Gastroesophageal sphincter (tissue), 4 donors: ENCODE data around the gene SH3RF3. TPM values are rescaled to one million over a fixed set of nuclear protein-coding genes. Genes with fewer than 3 reads are reported as not detected.

Experiments
- ATAC-seq: fragments of 150-250 bp; one replicate; pipeline ENCODE4 v1.9.1; 2016; ENCODE audit warnings: mild to moderate bottlenecking, moderate library complexity
- H3K27ac ChIP-seq, 4 donors: fragments of 200-600 bp; sonication (generic) in 3 of 4; 1 replicate in 3 of 4; 2 replicates in 1 of 4; pipeline ENCODE4 v1.5.1; 2016 to 2019
- H3K27me3 ChIP-seq: fragments of 200-600 bp; sonication (generic); one replicate; pipeline ENCODE4 v1.5.1; 2019
- H3K36me3 ChIP-seq, 2 donors: fragments of 200-600 bp; sonication (generic); one replicate each; pipeline ENCODE4 v1.5.1; 2019; ENCODE audit warnings: control low read depth in 1 of 2
- H3K4me1 ChIP-seq, 3 donors: fragments of 200-600 bp; sonication (generic); 1 replicate in 2 of 3; 2 replicates in 1 of 3; pipeline ENCODE4 v1.5.1; 2016 to 2019; ENCODE audit warnings: control low read depth in 2 of 3
- H3K4me3 ChIP-seq, 2 donors: fragments of 200-600 bp; sonication (generic); one replicate each; pipeline ENCODE4 v1.5.1; 2019; ENCODE audit warnings: mild to moderate bottlenecking in 1 of 2, moderate library complexity in 1 of 2
- H3K9me3 ChIP-seq, 3 donors: fragments of 200-600 bp; sonication (generic); one replicate each; pipeline ENCODE4 v1.5.1; 2017 to 2019; ENCODE audit warnings: control low read depth in 2 of 3
- EP300 ChIP-seq: sonication (generic); formaldehyde crosslinking; IDR thresholded peaks from one replicate; pipeline ENCODE4 v1.6.1; 2017; ENCODE audit warnings: antibody characterized with exemption, mild to moderate bottlenecking
- POLR2A ChIP-seq, 2 donors: fragments of 450-650 bp; IDR thresholded peaks; one replicate each; pipeline ENCODE4 v1.6.1; 2017; ENCODE audit warnings: antibody characterized with exemption in 2 of 2, mild to moderate bottlenecking in 2 of 2, moderate library complexity in 1 of 2
- POLR2AphosphoS5 ChIP-seq: sonication (generic); formaldehyde crosslinking; IDR thresholded peaks from one replicate; pipeline ENCODE4 v1.6.1; 2017; ENCODE audit warnings: antibody characterized with exemption
- WGBS, 2 donors: methylation state at CpG; one replicate each; pipeline ENCODE4 v1.1.5; 2018; ENCODE audit warnings: low coverage in 1 of 2; 5-methylcytosine and 5-hydroxymethylcytosine counted together
- total RNA-seq, 4 donors: library from RNA; depleted of rRNA; stranded (reverse); fragments of >200 nt; gene quantifications; one replicate each; pipeline ENCODE4 v1.1.0, GENCODE V29; 2016
- TF ChIP-seq, protein P1 (sequence below), 4 experiments: fragments of 200-600 bp in 2 of 4; fragments of 450-650 bp in 2 of 4; sonication (generic) in 1 of 4; IDR thresholded peaks; one replicate each; pipeline ENCODE4 v1.5.1; 2017 to 2019; ENCODE audit warnings: antibody characterized with exemption in 4 of 4, mild to moderate bottlenecking in 2 of 4, moderate library complexity in 2 of 4

The SH3RF3 gene
- total RNA-seq, 4 donors from 2014 or later = 10.1 to 15.8 (median 13.2) TPM

GRCh38 chr2:109316091-109316490, 187.1 kb downstream of the SH3RF3 start:
- Histone ChIP-seq H3K36me3 (no peaks in the 10 kb centered on the region), H3K27ac (no peak overlapping the region), H3K27me3 (no peaks in the 10 kb centered on the region), H3K9me3 (no peaks in the 10 kb centered on the region), H3K4me1 (peaks cover 0 to 42% (median 20%) of the 10 kb centered on the region in 3 donors), H3K4me3 (no peak overlapping the region)
- no peak for ATAC-seq
- 29 to 38% methylated on average over 1 to 2 of the region's 2 CpGs for WGBS, 2 donors
- TF ChIP-seq POLR2AphosphoS5 (no peak), POLR2A (IDR thresholded peaks at IDR 0.05) (no peak), EP300 (no peak)
- TF ChIP-seq, protein P1, sequence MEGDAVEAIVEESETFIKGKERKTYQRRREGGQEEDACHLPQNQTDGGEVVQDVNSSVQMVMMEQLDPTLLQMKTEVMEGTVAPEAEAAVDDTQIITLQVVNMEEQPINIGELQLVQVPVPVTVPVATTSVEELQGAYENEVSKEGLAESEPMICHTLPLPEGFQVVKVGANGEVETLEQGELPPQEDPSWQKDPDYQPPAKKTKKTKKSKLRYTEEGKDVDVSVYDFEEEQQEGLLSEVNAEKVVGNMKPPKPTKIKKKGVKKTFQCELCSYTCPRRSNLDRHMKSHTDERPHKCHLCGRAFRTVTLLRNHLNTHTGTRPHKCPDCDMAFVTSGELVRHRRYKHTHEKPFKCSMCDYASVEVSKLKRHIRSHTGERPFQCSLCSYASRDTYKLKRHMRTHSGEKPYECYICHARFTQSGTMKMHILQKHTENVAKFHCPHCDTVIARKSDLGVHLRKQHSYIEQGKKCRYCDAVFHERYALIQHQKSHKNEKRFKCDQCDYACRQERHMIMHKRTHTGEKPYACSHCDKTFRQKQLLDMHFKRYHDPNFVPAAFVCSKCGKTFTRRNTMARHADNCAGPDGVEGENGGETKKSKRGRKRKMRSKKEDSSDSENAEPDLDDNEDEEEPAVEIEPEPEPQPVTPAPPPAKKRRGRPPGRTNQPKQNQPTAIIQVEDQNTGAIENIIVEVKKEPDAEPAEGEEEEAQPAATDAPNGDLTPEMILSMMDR (IDR thresholded peaks at IDR 0.05) = no peak

GRCh38 chr2:109317471-109318095, 188.6 kb downstream of the SH3RF3 start:
- Histone ChIP-seq H3K36me3 (no peaks in the 10 kb centered on the region), H3K9me3 (no peaks in the 10 kb centered on the region), H3K27ac (peak overlapping the region in 3 of 4 donors; percentile 68 to 78 (median 77)), H3K4me3 (peak overlapping the region in 1 of 2 donors; percentile 3), H3K4me1 (peaks cover 2 to 57% (median 30%) of the 10 kb centered on the region in 3 donors), H3K27me3 (no peaks in the 10 kb centered on the region)
- ATAC-seq = no peak
- WGBS, 2 donors = 52 to 72% methylated on average over 5 of the region's 15 CpGs
- TF ChIP-seq POLR2A (IDR thresholded peaks at IDR 0.05) (no peak), POLR2AphosphoS5 (no peak), EP300 (no peak)
- TF ChIP-seq, protein P1 (IDR thresholded peaks at IDR 0.05) = no peak

GRCh38 chr2:109318150-109318948, 189.3 kb downstream of the SH3RF3 start:
- Histone ChIP-seq H3K36me3 (no peaks in the 10 kb centered on the region), H3K4me1 (peaks cover 2 to 64% (median 38%) of the 10 kb centered on the region in 3 donors), H3K27me3 (no peaks in the 10 kb centered on the region), H3K27ac (peak overlapping the region; percentile 59 to 81 (median 78)), H3K9me3 (no peaks in the 10 kb centered on the region), H3K4me3 (peak overlapping the region in 1 of 2 donors; percentile 3)
- 36 to 68% methylated on average over 7 to 8 of the region's 22 CpGs for WGBS, 2 donors
- peak; percentile 77 for ATAC-seq
- TF ChIP-seq, protein P1 (IDR thresholded peaks at IDR 0.05) = peak in 2 of 4 experiments; percentile 4 to 44
- TF ChIP-seq POLR2A (IDR thresholded peaks at IDR 0.05) = no peak
- peak; percentile 62 for TF ChIP-seq POLR2AphosphoS5
- TF ChIP-seq EP300 = no peak

DNA sequence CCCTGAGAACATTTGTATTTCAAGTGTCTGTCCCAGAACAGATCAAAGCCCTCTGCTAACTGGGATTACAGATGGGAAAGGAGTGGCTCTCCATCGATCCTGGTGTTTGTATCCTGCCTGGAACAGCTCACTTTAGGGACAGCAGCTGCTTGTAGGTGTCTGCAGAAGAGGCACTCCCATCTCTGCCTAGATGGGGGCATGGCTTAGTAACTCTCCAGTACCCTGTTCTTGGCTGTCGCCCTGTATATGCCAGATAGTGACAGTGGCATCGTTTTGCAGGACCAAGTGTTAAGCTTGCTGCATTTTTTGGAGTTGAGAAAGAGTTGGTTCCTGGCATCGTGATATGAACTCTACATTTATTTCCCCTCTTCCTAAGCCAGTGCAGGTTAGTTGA, 189.9 kb downstream of the SH3RF3 start:
- Histone ChIP-seq H3K9me3 (no peaks in the 10 kb centered on the region), H3K4me3 (no peak overlapping the region), H3K27ac (peak overlapping the region; percentile 59 to 81 (median 78)), H3K27me3 (no peaks in the 10 kb centered on the region), H3K36me3 (no peaks in the 10 kb centered on the region), H3K4me1 (peaks cover 2 to 70% (median 40%) of the 10 kb centered on the region in 3 donors)
- TF ChIP-seq, protein P1 (IDR thresholded peaks at IDR 0.05) = no peak
- TF ChIP-seq EP300 = no peak
- no peak for TF ChIP-seq POLR2A (IDR thresholded peaks at IDR 0.05)
- TF ChIP-seq POLR2AphosphoS5 = no peak
- no peak for ATAC-seq
- 25% methylated on average over 1 of the region's 4 CpGs; no CpG with 5 or more reads in 1 of the 2 donors for WGBS, 2 donors
